GM18502 (cell line): ENCODE data around the gene ZBTB7A.

ENCODE experiments used
- ATAC-seq: cut with Tn5 transposase; IDR thresholded peaks from one replicate; pipeline ENCODE4 v1.9.1; 2021; ENCODE audit warnings: mild to moderate bottlenecking; ENCODE audit not compliant: unreplicated experiment, poor library complexity

ZBTB7A gene

GRCh38 chr19:4057931-4058692 lies 8.6 kb downstream of the ZBTB7A start:
- ATAC-seq: no peak

- ATAC-seq: no peak
Measured at GRCh38 chr19:4055209-4055552, 11.5 kb downstream of the ZBTB7A start.

DNA sequence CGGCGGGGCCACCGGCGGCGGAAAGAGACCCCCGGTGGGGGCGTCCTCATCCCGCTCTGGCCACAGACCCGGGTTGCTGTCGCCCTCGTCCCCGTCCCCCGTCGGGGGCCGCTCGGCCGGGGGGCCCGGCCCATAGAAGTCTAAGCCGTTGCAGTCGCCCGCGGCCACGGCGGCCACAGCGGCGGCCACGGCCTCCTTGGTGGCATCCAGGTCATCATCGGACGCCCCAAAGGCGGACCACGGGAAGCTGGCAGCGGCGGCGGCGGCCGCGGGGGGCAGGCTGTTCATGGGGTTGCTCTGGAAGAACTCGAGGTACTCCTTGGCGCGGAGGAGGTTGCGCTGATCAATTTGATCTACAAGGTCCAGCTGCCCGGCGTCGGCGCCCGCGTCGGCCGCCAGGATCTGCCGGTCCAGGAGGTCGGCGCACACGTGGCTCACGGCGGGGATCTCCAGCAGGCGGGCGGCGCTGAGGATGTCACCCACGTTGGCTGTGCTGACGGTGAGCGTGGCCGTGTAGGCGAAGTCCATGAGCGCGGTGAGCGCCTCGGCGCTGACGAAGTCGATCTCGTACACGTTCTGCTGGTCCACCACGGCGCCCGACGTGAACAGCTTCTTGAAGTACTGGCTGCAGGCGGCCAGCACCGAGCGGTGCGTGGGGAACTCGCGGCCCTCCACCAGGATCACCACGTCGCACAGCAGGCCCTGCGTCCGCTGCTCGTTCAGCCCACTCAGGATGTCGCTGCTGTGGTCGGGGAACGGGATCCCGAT lies 12.1 kb downstream of the ZBTB7A start:
- no peak for ATAC-seq

DNA sequence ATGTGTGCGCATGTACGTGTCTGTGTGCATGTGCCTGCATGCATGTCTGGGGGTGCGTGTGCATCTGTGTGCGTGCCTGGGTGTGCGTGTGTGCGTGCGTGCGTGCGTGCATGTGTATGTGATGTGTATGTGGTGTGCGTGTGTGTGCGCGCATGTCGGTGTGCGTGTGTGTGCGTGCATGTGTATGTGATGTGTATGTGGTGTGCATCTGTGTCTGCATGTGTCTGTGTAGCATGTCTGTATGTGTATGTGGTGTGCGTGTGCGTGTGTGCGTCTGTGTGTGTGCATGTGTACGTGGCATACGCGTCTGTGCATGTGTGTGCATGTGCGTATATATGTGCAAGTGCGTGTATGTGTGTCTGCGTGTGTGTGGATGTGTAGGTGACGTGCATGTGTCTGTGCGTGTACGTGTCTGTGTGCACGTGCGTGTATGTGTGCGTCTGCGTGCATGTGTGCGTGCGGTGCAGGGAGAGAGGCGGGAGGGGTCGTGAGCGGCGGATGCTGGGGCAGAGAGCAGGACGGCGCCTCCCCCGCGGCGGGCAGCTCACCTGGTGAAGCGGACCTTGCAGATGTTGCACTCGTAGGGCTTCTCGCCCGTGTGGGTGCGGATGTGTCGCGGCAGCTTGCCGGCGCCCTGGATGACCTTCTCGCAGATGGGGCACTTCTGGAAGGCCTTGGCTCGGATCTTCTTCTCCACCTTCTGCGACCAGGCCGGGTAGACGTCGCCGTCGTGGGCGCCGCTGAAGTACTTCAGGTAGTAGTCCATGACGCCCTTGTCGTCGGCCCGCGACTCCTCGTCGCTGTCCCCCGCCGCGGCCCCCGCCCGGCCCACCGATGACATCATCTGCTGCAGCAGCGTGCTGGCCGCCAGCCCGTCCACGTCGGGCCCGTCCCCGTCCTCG lies 13.0 kb downstream of the ZBTB7A start:
- ATAC-seq: no peak

DNA sequence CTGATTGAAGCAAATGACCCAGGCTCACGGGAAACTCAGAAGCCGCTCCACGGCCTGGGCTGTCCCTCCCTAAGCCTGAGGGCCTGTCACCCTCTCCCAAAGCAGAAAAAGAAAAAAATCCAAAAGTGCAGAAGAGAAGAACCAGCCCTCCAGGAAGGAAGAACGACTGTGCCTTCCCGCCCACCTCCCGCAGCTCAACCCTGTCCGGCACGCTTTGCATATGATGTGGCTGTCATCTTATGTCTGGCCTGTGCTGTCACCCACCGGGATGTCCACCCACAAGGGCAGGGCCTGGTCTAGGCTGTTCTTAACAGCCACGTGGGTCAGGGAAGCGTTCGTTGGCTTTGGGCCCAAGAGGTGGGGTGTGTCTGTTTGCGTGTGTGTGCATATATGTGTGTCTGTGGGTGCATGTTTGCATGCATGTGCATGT lies 13.7 kb downstream of the ZBTB7A start:
- no peak for ATAC-seq

- ATAC-seq: no peak
Measured at GRCh38 chr19:4052114-4052992, 14.3 kb downstream of the ZBTB7A start.

- no peak for ATAC-seq
Measured at GRCh38 chr19:4051175-4052101, 15.3 kb downstream of the ZBTB7A start.

- ATAC-seq: no peak
Measured at GRCh38 chr19:4049432-4049831, 17.3 kb downstream of the ZBTB7A start.

GRCh38 chr19:4046946-4047683 lies 19.6 kb downstream of the ZBTB7A start:
- ATAC-seq: no peak

- no peak for ATAC-seq
Measured at GRCh38 chr19:4046362-4046691, 20.4 kb downstream of the ZBTB7A start.

- no peak for ATAC-seq
Measured at GRCh38 chr19:4045597-4046361, 20.9 kb downstream of the ZBTB7A start.

DNA sequence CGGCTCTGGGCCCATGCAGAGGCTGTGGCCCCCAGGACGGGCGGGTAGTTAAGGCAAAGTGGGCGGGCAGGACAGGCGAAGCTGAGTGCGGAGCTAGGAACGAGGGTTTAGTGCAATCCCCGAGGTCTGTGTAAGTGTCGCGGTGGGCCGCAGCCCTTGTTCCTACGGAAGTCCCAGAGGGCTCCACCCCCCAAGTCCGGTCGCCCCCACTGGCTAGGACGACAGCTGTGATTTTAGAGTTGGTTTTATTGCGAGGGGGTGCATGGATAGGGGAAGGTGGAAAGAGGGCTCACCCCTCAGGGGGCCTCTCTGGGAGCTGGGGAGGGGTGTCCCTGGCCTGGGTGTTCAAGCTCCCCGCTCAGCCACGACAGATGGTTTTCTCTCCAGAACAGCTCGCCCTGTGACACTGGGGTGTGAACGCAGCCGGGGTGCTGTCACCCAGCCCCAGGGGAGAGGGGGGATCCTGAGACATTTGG lies 21.7 kb downstream of the ZBTB7A start:
- no peak for ATAC-seq

- no peak for ATAC-seq
Measured at GRCh38 chr19:4043966-4044715, 22.6 kb downstream of the ZBTB7A start.

- ATAC-seq: no peak
Measured at GRCh38 chr19:4043401-4043800, 23.3 kb downstream of the ZBTB7A start.

GRCh38 chr19:4042731-4043082 lies 24.0 kb downstream of the ZBTB7A start:
- ATAC-seq: no peak

DNA sequence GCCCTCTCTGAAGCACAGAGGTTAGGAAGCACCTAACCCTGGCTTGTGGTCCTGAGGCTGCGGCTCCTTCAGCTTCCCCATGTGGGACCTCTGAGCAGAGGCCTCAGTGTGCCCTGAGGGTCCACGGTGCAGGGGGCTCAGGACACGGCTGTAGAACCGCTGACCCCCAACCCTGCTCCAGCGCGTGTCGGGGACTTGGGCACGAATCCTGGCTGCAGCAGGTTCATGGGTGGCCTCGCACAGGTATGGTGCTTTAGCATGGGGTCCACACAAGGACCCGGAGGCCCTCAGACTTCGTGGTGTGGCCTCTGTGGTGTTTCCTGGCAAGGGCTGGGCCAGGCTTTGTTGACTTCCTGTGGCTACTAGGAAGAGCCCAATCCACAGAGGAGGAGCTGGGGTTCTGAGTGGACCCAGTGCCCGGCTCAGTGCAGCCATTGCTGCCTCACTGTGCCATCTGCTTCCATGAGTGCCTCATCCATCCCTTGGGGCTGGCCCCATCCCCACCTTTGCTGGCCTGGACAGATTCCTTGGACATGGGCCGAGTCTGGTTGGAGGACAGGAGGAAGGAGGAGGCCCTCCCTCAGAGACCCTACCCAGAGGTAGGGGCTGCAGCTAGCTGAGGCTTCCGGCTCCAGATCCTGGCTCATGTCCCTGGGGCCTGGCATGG lies 24.5 kb downstream of the ZBTB7A start:
- ATAC-seq: no peak
